Small intestine (tissue), 7 donors: Measurements from ENCODE around the gene RBM33. TPM values are rescaled to one million over a fixed set of nuclear protein-coding genes. Genes with fewer than 3 reads are reported as not detected.
A peak's percentile ranks its signal among the peaks of the same experiment; 100 is the strongest.

Experiments used
- DNase-seq, 2 donors: peaks; one replicate each; pipeline versions ENCODE4 v3.0.0 to v3.0.0-alpha.2; 2013
- FAIRE-seq: peaks from 2 replicates; lab custom pipeline; 2012; peaks lifted over from hg19 to GRCh38; lab: Jason Lieb, UNC
- H3K27ac ChIP-seq, 3 donors: one replicate each; pipeline ENCODE4 v1.5.1; 2013; ENCODE audit warnings: low read length in 2 of 3, mild to moderate bottlenecking in 2 of 3, control low read depth in 1 of 3, inconsistent platforms in 1 of 3, low read depth in 1 of 3, moderate library complexity in 1 of 3
- H3K27me3 ChIP-seq, 3 donors: one replicate each; pipeline ENCODE4 v1.6.1; 2013; ENCODE audit warnings: low read length in 3 of 3, inconsistent platforms in 1 of 3; ENCODE audit not compliant: control insufficient read depth in 3 of 3, insufficient read depth in 3 of 3
- H3K36me3 ChIP-seq, 3 donors: one replicate each; pipeline ENCODE4 v1.6.1; 2013; ENCODE audit warnings: low read length in 3 of 3, inconsistent platforms in 1 of 3, low read depth in 1 of 3, mild to moderate bottlenecking in 1 of 3, moderate library complexity in 1 of 3; ENCODE audit not compliant: control insufficient read depth in 3 of 3, insufficient read depth in 2 of 3
- H3K4me1 ChIP-seq, 3 donors: one replicate each; pipeline ENCODE4 v1.6.1; 2013; ENCODE audit warnings: low read length in 2 of 3, inconsistent platforms in 1 of 3, low read depth in 1 of 3, mild to moderate bottlenecking in 1 of 3, moderate library complexity in 1 of 3; ENCODE audit not compliant: control insufficient read depth in 3 of 3, insufficient read depth in 2 of 3
- H3K4me3 ChIP-seq, 3 donors: one replicate each; pipeline ENCODE4 v1.5.1; 2013; ENCODE audit warnings: low read length in 3 of 3, control low read depth in 1 of 3, inconsistent platforms in 1 of 3, low read depth in 1 of 3, mild to moderate bottlenecking in 1 of 3, moderate library complexity in 1 of 3
- H3K9me3 ChIP-seq, 2 donors: one replicate each; pipeline ENCODE4 v1.6.1; 2013; ENCODE audit warnings: low read depth in 1 of 2, low read length in 1 of 2; ENCODE audit not compliant: control insufficient read depth in 2 of 2, insufficient read depth in 1 of 2
- WGBS, 3 donors: extraction: QIAGEN DNeasy Blood & Tissue Kit; methylation state at CpG; one replicate each; pipeline ENCODE4 v1.1.7; 2013; 5-methylcytosine and 5-hydroxymethylcytosine counted together
- polyA plus RNA-seq, 4 donors: library from polyadenylated mRNA; stranded (reverse) in 3 of 4; unstranded in 1 of 4; fragments of 200-250 nt in 3 of 4; fragments of 120-200 nt in 1 of 4; gene quantifications; one replicate each; pipeline versions ENCODE4 v1.2.1 to v1.2.3, GENCODE V29; 2013
- donor health status: healthy with polysubstance abuse.
- donor health status: control.
- donor health status: control.
- donor health status: Bipolar disorder and iron deficiency.
- donor health status: healthy.

The RBM33 gene
- polyA plus RNA-seq, 4 donors = 7.8 to 39.7 (median 15.1) TPM

DNA sequence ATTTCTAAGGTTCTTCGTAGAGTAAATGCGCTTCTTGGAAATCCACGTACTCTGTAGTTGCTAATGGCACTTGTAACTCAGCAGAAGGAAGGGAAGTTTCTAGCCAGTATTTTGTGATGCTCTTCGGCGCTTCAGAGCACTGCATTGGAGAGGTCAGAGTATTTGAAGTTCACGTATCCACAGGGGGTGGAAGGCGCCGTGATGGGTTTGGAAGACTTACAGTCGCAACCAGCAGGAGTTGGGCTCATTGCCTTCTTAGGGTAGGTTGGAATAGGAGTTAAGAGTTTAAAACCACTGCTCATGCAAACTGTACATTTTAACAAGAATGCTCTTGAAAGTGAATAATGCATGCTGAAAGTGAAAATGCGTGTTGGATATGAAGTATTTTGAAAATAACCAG, 118.7 kb downstream of the RBM33 start:
- Histone ChIP-seq H3K4me1 (peaks cover 2 to 4% (median 3%) of the 10 kb centered on the region in 3 donors), H3K36me3 (peaks cover 4 to 52% (median 8%) of the 10 kb centered on the region in 3 donors), H3K27ac (no peak overlapping the region), H3K4me3 (no peak overlapping the region), H3K9me3 (no peaks in the 10 kb centered on the region), H3K27me3 (no peaks in the 10 kb centered on the region)
- no peak for FAIRE-seq
- DNase-seq = no peak
- 89 to 95% (median 94%) methylated on average over 10 of the region's 10 CpGs for WGBS, 3 donors

DNA sequence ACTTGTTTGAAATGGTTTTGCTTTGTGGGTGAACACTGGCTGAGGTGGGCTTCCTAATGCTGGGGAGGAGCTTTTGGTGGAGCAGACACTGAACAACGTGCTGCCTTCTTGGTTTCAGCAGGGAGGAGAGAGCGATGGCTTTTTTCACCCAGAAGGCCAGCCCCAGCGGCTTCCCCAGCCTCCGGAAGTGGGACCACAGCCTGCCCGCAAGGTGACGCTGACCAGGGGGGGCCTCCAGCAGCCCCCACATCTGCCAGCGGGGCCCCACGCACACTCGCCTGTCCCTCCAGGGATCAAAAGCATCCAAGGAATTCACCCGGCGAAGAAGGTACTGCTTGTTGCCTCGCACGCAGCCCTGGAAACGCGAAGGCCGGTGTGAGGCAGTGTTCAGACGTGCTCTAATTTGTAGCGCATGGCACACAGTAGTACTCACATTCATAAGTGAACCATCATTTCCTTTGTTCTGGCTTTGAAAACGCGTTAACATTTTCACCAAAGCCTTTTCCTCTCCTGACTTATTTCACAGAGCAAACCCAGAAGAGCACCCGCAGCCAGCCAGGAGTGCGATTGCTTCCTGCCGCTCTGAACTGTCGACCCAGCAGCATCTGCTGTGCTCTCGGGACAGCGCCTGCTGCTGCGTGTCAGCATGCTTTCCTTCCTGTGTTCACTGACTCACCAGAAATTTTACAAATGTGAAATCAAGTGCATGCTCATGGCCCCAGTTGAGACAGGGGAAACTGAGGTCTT, 119.4 kb downstream of the RBM33 start:
- Histone ChIP-seq H3K27ac (peak overlapping the region in 2 of 3 donors; percentile 4 to 65), H3K36me3 (peaks cover 4 to 45% (median 8%) of the 10 kb centered on the region in 3 donors), H3K4me1 (peaks cover 2 to 4% (median 3%) of the 10 kb centered on the region in 3 donors), H3K9me3 (no peaks in the 10 kb centered on the region), H3K4me3 (no peak overlapping the region), H3K27me3 (no peaks in the 10 kb centered on the region)
- 59 to 81% (median 73%) methylated on average over 27 of the region's 27 CpGs for WGBS, 3 donors
- DNase-seq (no peak), FAIRE-seq (no peak)

DNA sequence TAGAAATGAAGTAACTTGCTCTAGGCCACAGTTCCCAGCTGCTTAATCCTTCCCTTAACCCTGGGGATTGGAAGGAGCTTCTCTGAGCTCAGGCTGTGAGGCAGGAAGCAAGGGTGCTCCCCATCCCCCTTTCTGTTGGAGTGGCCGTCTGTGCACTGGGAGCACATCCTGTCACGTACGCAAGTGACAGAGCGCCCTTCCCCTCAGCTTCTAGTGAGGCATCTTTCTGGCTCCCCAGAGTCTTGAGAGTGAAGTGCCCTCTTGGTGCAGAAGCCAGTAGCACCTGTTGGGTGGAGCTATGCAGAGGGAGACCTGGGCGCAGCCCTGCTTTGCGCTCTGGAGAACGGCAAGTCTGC, 120.0 kb downstream of the RBM33 start:
- no peak overlapping the region for H3K4me3 ChIP-seq
- H3K27me3 ChIP-seq = no peaks in the 10 kb centered on the region
- H3K9me3 ChIP-seq = no peaks in the 10 kb centered on the region
- peak overlapping the region in 2 of 3 donors; percentile 4 to 65 for H3K27ac ChIP-seq
- H3K36me3 ChIP-seq = peaks cover 4 to 48% (median 8%) of the 10 kb centered on the region in 3 donors
- 75 to 98% (median 79%) methylated on average over 7 of the region's 7 CpGs for WGBS, 3 donors
- DNase-seq (no peak), FAIRE-seq (no peak)
- peaks cover 2 to 4% (median 3%) of the 10 kb centered on the region in 3 donors for H3K4me1 ChIP-seq

DNA sequence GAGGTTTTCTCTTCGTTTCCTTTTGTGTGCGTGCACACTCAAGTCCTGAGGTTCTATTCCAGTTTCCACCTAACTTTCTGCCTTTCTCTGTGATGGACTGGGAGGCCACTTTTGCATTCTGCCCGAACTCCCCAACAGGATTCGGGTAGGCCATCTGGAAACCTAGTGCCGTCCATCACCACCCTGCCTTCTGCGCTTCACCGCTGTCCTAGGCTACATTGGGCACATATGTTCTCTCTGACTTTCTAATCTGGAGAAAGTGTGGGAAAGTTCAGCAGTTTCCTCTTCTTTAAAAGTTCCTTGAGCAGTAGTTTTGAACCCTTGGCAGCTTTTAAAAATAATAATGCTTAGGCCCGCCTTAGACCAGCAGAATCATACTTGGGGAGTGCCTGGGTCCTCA, 121.0 kb downstream of the RBM33 start:
- Histone ChIP-seq H3K9me3 (no peaks in the 10 kb centered on the region), H3K4me3 (no peak overlapping the region), H3K27me3 (no peaks in the 10 kb centered on the region), H3K27ac (no peak overlapping the region), H3K4me1 (no peaks in the 10 kb centered on the region), H3K36me3 (peaks cover 5 to 58% (median 10%) of the 10 kb centered on the region in 3 donors)
- DNase-seq (no peak), FAIRE-seq (no peak)
- WGBS, 3 donors = 84 to 95% (median 86%) methylated on average over 8 of the region's 8 CpGs

DNA sequence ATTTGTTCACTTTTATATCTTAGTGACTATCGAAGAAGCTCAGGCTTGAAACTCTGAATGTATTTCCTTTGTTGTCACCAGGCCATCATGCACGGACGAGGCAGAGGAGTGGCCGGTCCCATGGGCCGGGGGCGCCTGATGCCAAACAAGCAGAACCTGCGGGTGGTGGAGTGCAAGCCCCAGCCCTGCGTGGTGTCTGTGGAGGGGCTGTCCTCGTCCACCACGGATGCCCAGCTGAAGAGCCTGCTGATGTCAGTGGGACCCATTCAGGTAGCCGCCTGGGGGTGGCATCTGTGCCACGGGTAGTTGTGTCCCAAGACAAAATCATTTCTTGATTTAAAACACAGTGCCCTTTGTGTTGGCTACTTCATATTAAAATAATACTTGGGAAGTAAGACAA, 121.9 kb downstream of the RBM33 start:
- Histone ChIP-seq H3K4me1 (no peaks in the 10 kb centered on the region), H3K36me3 (peaks cover 9 to 58% (median 14%) of the 10 kb centered on the region in 3 donors), H3K4me3 (no peak overlapping the region), H3K27me3 (no peaks in the 10 kb centered on the region), H3K27ac (no peak overlapping the region), H3K9me3 (no peaks in the 10 kb centered on the region)
- FAIRE-seq = no peak
- 89 to 91% (median 89%) methylated on average over 12 of the region's 12 CpGs for WGBS, 3 donors
- no peak for DNase-seq

DNA sequence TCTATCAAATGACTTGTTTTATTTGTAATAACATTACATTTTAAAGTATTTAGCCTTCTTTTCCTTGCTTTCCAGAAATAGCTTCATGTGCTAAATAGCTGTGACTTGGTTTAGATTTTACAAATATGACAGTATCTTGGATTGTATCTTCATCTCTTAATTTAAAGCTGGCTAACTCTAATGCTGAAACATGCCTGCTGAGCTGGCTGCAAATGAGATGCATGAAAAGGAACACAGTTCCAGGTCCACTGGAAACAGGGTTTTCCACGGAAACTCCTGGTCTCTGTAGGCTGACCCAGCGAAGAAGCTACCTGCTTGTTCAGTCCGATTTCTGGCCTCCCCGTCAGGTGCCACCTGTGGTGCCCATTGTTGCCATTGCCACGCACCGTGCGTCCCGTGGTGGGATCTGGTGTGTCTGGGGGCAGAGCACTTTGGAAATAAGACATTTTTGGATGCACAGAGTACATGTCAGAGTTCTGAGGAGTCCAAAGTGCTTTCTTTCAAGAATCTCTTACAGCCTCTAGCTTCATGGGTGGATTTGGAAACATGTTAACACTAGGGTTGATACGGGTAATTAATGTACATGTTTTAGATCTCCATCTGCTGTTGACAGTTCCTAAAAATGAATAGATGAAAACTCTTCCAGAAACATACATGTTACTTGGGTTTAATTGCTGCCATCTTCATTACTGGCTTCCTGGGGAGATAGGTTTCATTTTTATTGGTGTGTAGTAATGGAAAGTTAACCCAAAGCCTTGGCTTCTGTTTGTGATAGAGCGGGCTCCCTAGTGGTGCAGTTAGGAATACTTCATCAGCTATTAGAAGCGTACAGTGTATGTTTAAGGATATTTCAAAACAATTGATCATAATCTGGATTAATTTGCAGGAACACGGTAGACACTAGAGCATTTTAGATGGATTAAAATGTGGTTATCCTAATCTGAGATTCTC, 122.8 kb downstream of the RBM33 start:
- Histone ChIP-seq H3K27ac (no peak overlapping the region), H3K4me1 (no peaks in the 10 kb centered on the region), H3K27me3 (no peaks in the 10 kb centered on the region), H3K36me3 (peaks cover 12 to 59% (median 14%) of the 10 kb centered on the region in 3 donors), H3K4me3 (no peak overlapping the region), H3K9me3 (no peaks in the 10 kb centered on the region)
- DNase-seq (no peak), FAIRE-seq (no peak)
- WGBS, 3 donors = 88 to 90% (median 89%) methylated on average over 12 of the region's 12 CpGs

DNA sequence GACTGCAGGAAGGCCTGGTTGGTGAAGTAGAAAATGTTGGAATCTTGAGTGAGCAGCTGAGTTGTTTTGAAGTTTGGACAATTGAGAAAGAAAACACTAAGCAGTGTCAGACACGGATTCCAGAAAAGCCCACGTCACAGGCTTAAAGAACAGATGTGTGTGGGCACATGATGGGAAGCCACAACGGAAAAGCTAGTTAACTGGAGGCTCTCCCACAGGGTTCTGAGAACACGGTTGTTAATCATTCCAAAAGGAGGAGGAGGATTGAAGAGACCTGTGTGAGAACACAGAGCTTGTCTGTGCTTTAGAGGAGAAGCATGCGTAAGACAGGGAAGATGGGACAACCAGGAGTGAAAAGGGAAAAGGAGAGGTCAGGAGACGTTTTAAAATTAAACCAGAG, 125.2 kb downstream of the RBM33 start:
- peak overlapping the region in 1 of 3 donors; percentile 47 for H3K27ac ChIP-seq
- DNase-seq = no peak
- no peak overlapping the region for H3K4me3 ChIP-seq
- FAIRE-seq = no peak
- 83 to 93% (median 91%) methylated on average over 6 of the region's 6 CpGs for WGBS, 3 donors
- H3K4me1 ChIP-seq = no peaks in the 10 kb centered on the region
- no peaks in the 10 kb centered on the region for H3K27me3 ChIP-seq
- no peaks in the 10 kb centered on the region for H3K9me3 ChIP-seq
- H3K36me3 ChIP-seq = peaks cover 16 to 59% (median 18%) of the 10 kb centered on the region in 3 donors

DNA sequence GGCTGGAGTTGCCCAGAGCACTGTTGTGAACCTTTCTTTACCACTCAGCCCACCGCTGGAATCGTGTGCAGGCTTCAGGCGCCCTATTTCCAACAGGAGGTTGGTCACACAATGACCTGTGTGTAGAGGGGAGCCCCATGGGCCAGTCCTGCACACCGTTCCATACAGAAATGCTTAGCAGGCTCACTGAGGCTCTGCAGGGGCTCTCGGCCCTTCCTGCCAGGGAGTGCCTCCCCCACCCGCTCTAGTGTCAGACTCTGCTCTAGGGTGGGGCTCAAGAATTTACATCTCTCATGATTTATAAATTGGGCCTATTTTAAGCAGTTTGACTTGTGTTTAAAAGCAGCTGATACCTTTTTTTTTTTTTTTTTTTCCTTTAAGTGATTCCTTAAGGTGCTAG, 125.8 kb downstream of the RBM33 start:
- no peak overlapping the region for H3K27ac ChIP-seq
- H3K36me3 ChIP-seq = peaks cover 21 to 63% (median 22%) of the 10 kb centered on the region in 3 donors
- no peak for FAIRE-seq
- 86 to 92% (median 87%) methylated on average over 6 of the region's 6 CpGs for WGBS, 3 donors
- no peaks in the 10 kb centered on the region for H3K9me3 ChIP-seq
- H3K27me3 ChIP-seq = no peaks in the 10 kb centered on the region
- no peak overlapping the region for H3K4me3 ChIP-seq
- no peaks in the 10 kb centered on the region for H3K4me1 ChIP-seq
- DNase-seq = no peak
